Hepatocyte (in vitro differentiated cells): ENCODE data around the gene METAP2. TPM values are rescaled to one million over a fixed set of nuclear protein-coding genes. Genes with fewer than 3 reads are reported as not detected.

Experiments used
- DNase-seq: peaks from one replicate; pipeline ENCODE4 v3.0.0-alpha.2; 2016; ENCODE audit warnings: low spot score
- H2AFZ ChIP-seq: fragments of 200-600 bp; sonication (generic); 2 replicates; pipeline ENCODE4 v1.6.0; 2016; ENCODE audit warnings: antibody characterized with exemption, mild to moderate bottlenecking
- H3K27ac ChIP-seq: fragments of 200-600 bp; sonication (generic); 2 replicates; pipeline ENCODE4 v1.5.1; 2016; ENCODE audit warnings: mild to moderate bottlenecking
- H3K27me3 ChIP-seq: fragments of 200-600 bp; sonication (generic); 2 replicates; pipeline ENCODE4 v1.6.1; 2016
- H3K36me3 ChIP-seq: fragments of 200-600 bp; sonication (generic); replicated peaks from 2 replicates; pipeline ENCODE4 v1.5.1; 2016; ENCODE audit warnings: low read depth; ENCODE audit not compliant: insufficient read depth
- H3K4me1 ChIP-seq: fragments of 200-600 bp; sonication (generic); 2 replicates; pipeline ENCODE4 v1.5.1; 2016; ENCODE audit warnings: mild to moderate bottlenecking, moderate library complexity; ENCODE audit not compliant: insufficient read depth
- H3K4me2 ChIP-seq: fragments of 200-600 bp; sonication (generic); 2 replicates; pipeline ENCODE4 v1.6.0; 2016
- H3K4me3 ChIP-seq: fragments of 200-600 bp; sonication (generic); 2 replicates; pipeline ENCODE4 v1.5.1; 2016; ENCODE audit warnings: mild to moderate bottlenecking
- H3K79me2 ChIP-seq: fragments of 200-600 bp; sonication (generic); 2 replicates; pipeline ENCODE4 v1.6.0; 2017; ENCODE audit warnings: mild to moderate bottlenecking
- H3K9me2 ChIP-seq: fragments of 200-600 bp; sonication (generic); replicated peaks from 2 replicates; pipeline ENCODE4 v1.6.0; 2017; ENCODE audit warnings: mild to moderate bottlenecking; ENCODE audit not compliant: insufficient read depth
- H3K9me3 ChIP-seq: fragments of 200-600 bp; sonication (generic); 2 replicates; pipeline ENCODE4 v1.5.1; 2016; ENCODE audit warnings: low read depth, mild to moderate bottlenecking
- H4K20me1 ChIP-seq: fragments of 200-600 bp; sonication (generic); 2 replicates; pipeline ENCODE4 v1.6.0; 2016; ENCODE audit warnings: mild to moderate bottlenecking; ENCODE audit not compliant: insufficient read depth, poor library complexity, severe bottlenecking
- CTCF ChIP-seq: fragments of 200-600 bp; sonication (generic); IDR thresholded peaks from 2 replicates; pipeline ENCODE4 v1.5.1; 2016; ENCODE audit warnings: antibody characterized with exemption, mild to moderate bottlenecking; ENCODE audit not compliant: poor library complexity
- EZH2 ChIP-seq: fragments of 200-600 bp; sonication (generic); IDR thresholded peaks from 2 replicates; pipeline ENCODE4 v1.6.1; 2016; ENCODE audit warnings: antibody characterized with exemption, mild to moderate bottlenecking, borderline replicate concordance
- EZH2phosphoT487 ChIP-seq: fragments of 200-600 bp; sonication (generic); IDR thresholded peaks from one replicate; pipeline ENCODE4 v1.6.1; 2018; ENCODE audit warnings: antibody characterized with exemption, mild to moderate bottlenecking, low read depth, moderate library complexity; ENCODE audit not compliant: unreplicated experiment, severe bottlenecking
- WGBS: methylation state at CpG from one replicate; pipeline ENCODE4 v1.1.6; 2016; ENCODE audit warnings: low lambda C conversion rate; ENCODE audit errors: missing lambda C conversion rate; 5-methylcytosine and 5-hydroxymethylcytosine counted together
- polyA plus RNA-seq: library from polyadenylated mRNA; unstranded; fragments of >200 nt; fragmentation: Nextera tagmentation; extraction: Ambion mirVana; gene quantifications from 2 replicates; pipeline ENCODE4 v1.2.1, GENCODE V29; 2016
- total RNA-seq: library from RNA; depleted of rRNA; stranded (reverse); fragments of >200 nt; gene quantifications from 2 replicates; pipeline ENCODE4 v1.2.3, GENCODE V29; 2014

METAP2 gene
- total and polyA plus RNA-seq, 2 experiments from 2014 or later, result 44.7 to 69.7 TPM

- H3K4me1 ChIP-seq, result no peaks in the 10 kb centered on the region
- H3K27me3 ChIP-seq, result no peaks in the 10 kb centered on the region
- no peaks in the 10 kb centered on the region for H3K9me3 ChIP-seq
- WGBS, result 95% methylated on average over 10 of the region's 10 CpGs
- H4K20me1 ChIP-seq, result peaks cover 8% of the 10 kb centered on the region
- peaks cover 10% of the 10 kb centered on the region for H3K79me2 ChIP-seq
- no peak overlapping the region for H3K4me2 ChIP-seq
- peaks cover 13% of the 10 kb centered on the region for H3K36me3 ChIP-seq
- H3K27ac ChIP-seq, result no peak overlapping the region
- H3K4me3 ChIP-seq, result no peak overlapping the region
- TF ChIP-seq EZH2phosphoT487, result no peak
- no peak for TF ChIP-seq EZH2
- no peak for TF ChIP-seq CTCF
- no peak for DNase-seq
- no peak overlapping the region for H2AFZ ChIP-seq
- H3K9me2 ChIP-seq, result no peaks in the 10 kb centered on the region
Measured at GRCh38 chr12:95506707-95507523, 33.0 kb downstream of the METAP2 start.

- H3K27ac ChIP-seq, result no peak overlapping the region
- WGBS, result 96% methylated on average over 3 of the region's 3 CpGs
- H3K4me2 ChIP-seq, result no peak overlapping the region
- DNase-seq, result no peak
- H4K20me1 ChIP-seq, result peaks cover 4% of the 10 kb centered on the region
- H3K79me2 ChIP-seq, result peaks cover 6% of the 10 kb centered on the region
- H3K27me3 ChIP-seq, result no peaks in the 10 kb centered on the region
- TF ChIP-seq EZH2phosphoT487 (no peak), EZH2 (no peak), CTCF (no peak)
- H3K4me3 ChIP-seq, result no peak overlapping the region
- H3K9me2 ChIP-seq, result no peaks in the 10 kb centered on the region
- no peaks in the 10 kb centered on the region for H3K9me3 ChIP-seq
- no peak overlapping the region for H2AFZ ChIP-seq
- no peaks in the 10 kb centered on the region for H3K4me1 ChIP-seq
- peaks cover 13% of the 10 kb centered on the region for H3K36me3 ChIP-seq
Measured at GRCh38 chr12:95509300-95509699, 35.3 kb downstream of the METAP2 start.

- Histone ChIP-seq H3K4me2 (no peak overlapping the region), H3K79me2 (peaks cover 6% of the 10 kb centered on the region), H3K9me3 (no peaks in the 10 kb centered on the region), H4K20me1 (peaks cover 4% of the 10 kb centered on the region), H2AFZ (no peak overlapping the region), H3K9me2 (no peaks in the 10 kb centered on the region), H3K36me3 (peaks cover 10% of the 10 kb centered on the region), H3K27ac (no peak overlapping the region), H3K4me3 (no peak overlapping the region), H3K4me1 (peaks cover 4% of the 10 kb centered on the region), H3K27me3 (no peaks in the 10 kb centered on the region)
- TF ChIP-seq EZH2phosphoT487 (no peak), EZH2 (no peak), CTCF (no peak)
- WGBS, result 88% methylated on average over 1 of the region's 1 CpG
- no peak for DNase-seq
Measured at GRCh38 chr12:95511977-95512376, 38.0 kb downstream of the METAP2 start.
